Measurements from ENCODE around the gene AP1M1.

DNA sequence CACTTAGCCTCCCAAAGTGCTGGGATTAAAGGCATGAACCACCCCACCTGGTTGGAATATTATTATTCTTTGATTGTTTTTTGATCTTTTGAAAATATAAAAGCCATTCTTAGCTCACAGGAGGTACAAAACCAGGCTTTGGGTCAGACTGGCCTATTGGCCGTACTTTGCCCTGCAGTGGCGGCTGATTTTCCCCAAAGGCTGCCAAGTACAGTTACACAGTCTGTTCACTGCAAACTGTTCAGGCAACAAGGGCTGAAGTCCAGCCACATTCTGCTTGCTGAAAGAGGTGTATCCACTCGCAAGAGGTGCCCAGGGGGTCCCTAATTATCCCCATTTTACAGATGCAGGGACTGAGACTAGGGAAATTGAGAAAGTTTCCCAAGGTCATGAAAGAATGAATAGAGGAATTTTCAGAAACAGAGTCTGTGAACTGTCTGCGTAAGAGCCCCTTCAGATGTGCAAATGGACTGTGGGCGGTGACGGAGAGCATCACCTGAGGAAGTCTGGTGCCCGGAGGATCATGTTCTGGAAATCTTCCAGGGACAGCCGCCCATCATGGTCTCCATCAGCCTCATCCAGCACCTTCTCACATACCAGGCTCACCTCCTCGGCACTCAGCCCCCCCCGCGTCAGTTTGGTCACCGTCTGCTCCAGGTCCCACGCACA is 33.4 kb upstream of the AP1M1 start:
- TF ChIP-seq, protein P1, sequence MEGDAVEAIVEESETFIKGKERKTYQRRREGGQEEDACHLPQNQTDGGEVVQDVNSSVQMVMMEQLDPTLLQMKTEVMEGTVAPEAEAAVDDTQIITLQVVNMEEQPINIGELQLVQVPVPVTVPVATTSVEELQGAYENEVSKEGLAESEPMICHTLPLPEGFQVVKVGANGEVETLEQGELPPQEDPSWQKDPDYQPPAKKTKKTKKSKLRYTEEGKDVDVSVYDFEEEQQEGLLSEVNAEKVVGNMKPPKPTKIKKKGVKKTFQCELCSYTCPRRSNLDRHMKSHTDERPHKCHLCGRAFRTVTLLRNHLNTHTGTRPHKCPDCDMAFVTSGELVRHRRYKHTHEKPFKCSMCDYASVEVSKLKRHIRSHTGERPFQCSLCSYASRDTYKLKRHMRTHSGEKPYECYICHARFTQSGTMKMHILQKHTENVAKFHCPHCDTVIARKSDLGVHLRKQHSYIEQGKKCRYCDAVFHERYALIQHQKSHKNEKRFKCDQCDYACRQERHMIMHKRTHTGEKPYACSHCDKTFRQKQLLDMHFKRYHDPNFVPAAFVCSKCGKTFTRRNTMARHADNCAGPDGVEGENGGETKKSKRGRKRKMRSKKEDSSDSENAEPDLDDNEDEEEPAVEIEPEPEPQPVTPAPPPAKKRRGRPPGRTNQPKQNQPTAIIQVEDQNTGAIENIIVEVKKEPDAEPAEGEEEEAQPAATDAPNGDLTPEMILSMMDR (IDR thresholded peaks at IDR 0.05) = no peak
- no peak for TF ChIP-seq SIN3A (IDR thresholded peaks at IDR 0.05; ENCODE audit: borderline replicate concordance, insufficient read depth, low read depth, low read length)
- TF ChIP-seq, protein P2, sequence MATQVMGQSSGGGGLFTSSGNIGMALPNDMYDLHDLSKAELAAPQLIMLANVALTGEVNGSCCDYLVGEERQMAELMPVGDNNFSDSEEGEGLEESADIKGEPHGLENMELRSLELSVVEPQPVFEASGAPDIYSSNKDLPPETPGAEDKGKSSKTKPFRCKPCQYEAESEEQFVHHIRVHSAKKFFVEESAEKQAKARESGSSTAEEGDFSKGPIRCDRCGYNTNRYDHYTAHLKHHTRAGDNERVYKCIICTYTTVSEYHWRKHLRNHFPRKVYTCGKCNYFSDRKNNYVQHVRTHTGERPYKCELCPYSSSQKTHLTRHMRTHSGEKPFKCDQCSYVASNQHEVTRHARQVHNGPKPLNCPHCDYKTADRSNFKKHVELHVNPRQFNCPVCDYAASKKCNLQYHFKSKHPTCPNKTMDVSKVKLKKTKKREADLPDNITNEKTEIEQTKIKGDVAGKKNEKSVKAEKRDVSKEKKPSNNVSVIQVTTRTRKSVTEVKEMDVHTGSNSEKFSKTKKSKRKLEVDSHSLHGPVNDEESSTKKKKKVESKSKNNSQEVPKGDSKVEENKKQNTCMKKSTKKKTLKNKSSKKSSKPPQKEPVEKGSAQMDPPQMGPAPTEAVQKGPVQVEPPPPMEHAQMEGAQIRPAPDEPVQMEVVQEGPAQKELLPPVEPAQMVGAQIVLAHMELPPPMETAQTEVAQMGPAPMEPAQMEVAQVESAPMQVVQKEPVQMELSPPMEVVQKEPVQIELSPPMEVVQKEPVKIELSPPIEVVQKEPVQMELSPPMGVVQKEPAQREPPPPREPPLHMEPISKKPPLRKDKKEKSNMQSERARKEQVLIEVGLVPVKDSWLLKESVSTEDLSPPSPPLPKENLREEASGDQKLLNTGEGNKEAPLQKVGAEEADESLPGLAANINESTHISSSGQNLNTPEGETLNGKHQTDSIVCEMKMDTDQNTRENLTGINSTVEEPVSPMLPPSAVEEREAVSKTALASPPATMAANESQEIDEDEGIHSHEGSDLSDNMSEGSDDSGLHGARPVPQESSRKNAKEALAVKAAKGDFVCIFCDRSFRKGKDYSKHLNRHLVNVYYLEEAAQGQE (IDR thresholded peaks at IDR 0.05; ENCODE audit: insufficient read depth in 1 of 2, low read depth in 2 of 2, low read length in 1 of 2) = no peak

All from Panc1 (cell line).